ENCODE results near the gene SMS.
A peak's percentile ranks its signal among the peaks of the same experiment; 100 is the strongest.

SMS gene

GRCh38 chrX:21911481-21911880 lies 29.0 kb upstream of the SMS start:
- Histone ChIP-seq H3K4me3 (IDR thresholded peaks at IDR 0.05; ENCODE audit: insufficient read depth, low read depth, low read length) (no peak overlapping the region), H3K4me1 (ENCODE audit: low read depth, poor library complexity, severe bottlenecking) (no peaks in the 10 kb centered on the region), H3K27me3 (ENCODE audit: insufficient read depth, low read depth) (no peaks in the 10 kb centered on the region), H3K9ac (no peak overlapping the region), H3K4me2 (no peak overlapping the region), H2AFZ (ENCODE audit: low read depth) (no peak overlapping the region), H3K36me3 (ENCODE audit: insufficient read depth) (no peaks in the 10 kb centered on the region), H3K79me2 (ENCODE audit: insufficient read depth, low read depth) (no peaks in the 10 kb centered on the region), H4K20me1 (ENCODE audit: insufficient read depth) (no peaks in the 10 kb centered on the region), H3K27ac (no peak overlapping the region)
- TF ChIP-seq CTCF (conservative IDR thresholded peaks at IDR 0.05; ENCODE audit: low read depth, low read length) = no peak

GRCh38 chrX:21912220-21912619 lies 28.3 kb upstream of the SMS start:
- H3K4me2 ChIP-seq = no peak overlapping the region
- no peaks in the 10 kb centered on the region for H3K36me3 ChIP-seq (ENCODE audit: insufficient read depth)
- H3K9ac ChIP-seq = no peak overlapping the region
- H3K27ac ChIP-seq = no peak overlapping the region
- no peak overlapping the region for H3K4me3 ChIP-seq (IDR thresholded peaks at IDR 0.05; ENCODE audit: insufficient read depth, low read depth, low read length)
- H3K79me2 ChIP-seq (ENCODE audit: insufficient read depth, low read depth) = no peaks in the 10 kb centered on the region
- H4K20me1 ChIP-seq (ENCODE audit: insufficient read depth) = no peaks in the 10 kb centered on the region
- H2AFZ ChIP-seq (ENCODE audit: low read depth) = no peak overlapping the region
- no peak for TF ChIP-seq CTCF (conservative IDR thresholded peaks at IDR 0.05; ENCODE audit: low read depth, low read length)
- no peaks in the 10 kb centered on the region for H3K4me1 ChIP-seq (ENCODE audit: low read depth, poor library complexity, severe bottlenecking)
- H3K27me3 ChIP-seq (ENCODE audit: insufficient read depth, low read depth) = no peaks in the 10 kb centered on the region

- no peaks in the 10 kb centered on the region for H3K27me3 ChIP-seq (ENCODE audit: insufficient read depth, low read depth)
- H3K27ac ChIP-seq = no peak overlapping the region
- H3K4me1 ChIP-seq (ENCODE audit: low read depth, poor library complexity, severe bottlenecking) = no peaks in the 10 kb centered on the region
- H3K9ac ChIP-seq = no peak overlapping the region
- H3K79me2 ChIP-seq (ENCODE audit: insufficient read depth, low read depth) = no peaks in the 10 kb centered on the region
- TF ChIP-seq CTCF (conservative IDR thresholded peaks at IDR 0.05; ENCODE audit: low read depth, low read length) = no peak
- no peak overlapping the region for H3K4me2 ChIP-seq
- no peaks in the 10 kb centered on the region for H4K20me1 ChIP-seq (ENCODE audit: insufficient read depth)
- no peak overlapping the region for H3K4me3 ChIP-seq (IDR thresholded peaks at IDR 0.05; ENCODE audit: insufficient read depth, low read depth, low read length)
- no peaks in the 10 kb centered on the region for H3K36me3 ChIP-seq (ENCODE audit: insufficient read depth)
- no peak overlapping the region for H2AFZ ChIP-seq (ENCODE audit: low read depth)
Observed at GRCh38 chrX:21912989-21913388, 27.5 kb upstream of the SMS start.

GRCh38 chrX:21926116-21926515 lies 14.4 kb upstream of the SMS start:
- H3K4me3 ChIP-seq (IDR thresholded peaks at IDR 0.05; ENCODE audit: insufficient read depth, low read depth, low read length) = no peak overlapping the region
- peak overlapping the region; percentile 80 for H3K27ac ChIP-seq
- H2AFZ ChIP-seq (ENCODE audit: low read depth) = peak overlapping the region; percentile 51
- peaks cover 24% of the 10 kb centered on the region for H3K4me1 ChIP-seq (ENCODE audit: low read depth, poor library complexity, severe bottlenecking)
- H3K79me2 ChIP-seq (ENCODE audit: insufficient read depth, low read depth) = no peaks in the 10 kb centered on the region
- H3K4me2 ChIP-seq = peak overlapping the region; percentile 88
- no peaks in the 10 kb centered on the region for H3K36me3 ChIP-seq (ENCODE audit: insufficient read depth)
- no peaks in the 10 kb centered on the region for H3K27me3 ChIP-seq (ENCODE audit: insufficient read depth, low read depth)
- peak overlapping the region; percentile 58; the same call in 1 of the 2 replicates for H3K9ac ChIP-seq
- no peak for TF ChIP-seq CTCF (conservative IDR thresholded peaks at IDR 0.05; ENCODE audit: low read depth, low read length)
- H4K20me1 ChIP-seq (ENCODE audit: insufficient read depth) = no peaks in the 10 kb centered on the region
